DOHH2 (cell line): ENCODE results near the gene ANKMY1.

Source experiments
- H3F3A ChIP-seq: fragments of 200-600 bp; sonication (generic), shearing (Covaris generic); 2 replicates; pipeline ENCODE4 v1.6.0; 2016; ENCODE audit warnings: antibody characterized with exemption, mild to moderate bottlenecking; ENCODE audit not compliant: control insufficient read depth, insufficient read depth
- H3K27ac ChIP-seq: fragments of 200-600 bp; sonication (generic); 2 replicates; pipeline ENCODE4 v1.5.1; 2014; ENCODE audit warnings: low read depth, mild to moderate bottlenecking, low read length, moderate library complexity
- H3K27me3 ChIP-seq: fragments of 200-600 bp; sonication (generic); 2 replicates; pipeline ENCODE4 v1.6.1; 2014; ENCODE audit warnings: mild to moderate bottlenecking, low read length, mixed read lengths; ENCODE audit not compliant: control insufficient read depth
- H3K36me3 ChIP-seq: fragments of 200-600 bp; sonication (generic); 2 replicates; pipeline ENCODE4 v1.6.1; 2014; ENCODE audit warnings: mild to moderate bottlenecking, low read length, moderate library complexity, mixed read lengths; ENCODE audit not compliant: control insufficient read depth
- H3K4me1 ChIP-seq: fragments of 200-600 bp; sonication (generic); 2 replicates; pipeline ENCODE4 v1.6.1; 2014; ENCODE audit warnings: mild to moderate bottlenecking, low read length, mixed read lengths; ENCODE audit not compliant: control insufficient read depth
- H3K4me2 ChIP-seq: fragments of 200-600 bp; sonication (generic); 2 replicates; pipeline ENCODE4 v1.6.0; 2014; ENCODE audit warnings: mild to moderate bottlenecking, low read length, moderate library complexity
- H3K4me3 ChIP-seq: fragments of 200-600 bp; sonication (generic); 2 replicates; pipeline ENCODE4 v1.5.1; 2014; ENCODE audit warnings: mild to moderate bottlenecking, low read length, mixed read lengths
- H3K79me2 ChIP-seq: fragments of 200-600 bp; sonication (generic); 2 replicates; pipeline ENCODE4 v1.6.1; 2014; ENCODE audit warnings: mild to moderate bottlenecking, low read length, mixed read lengths; ENCODE audit not compliant: control insufficient read depth
- H3K9me2 ChIP-seq: fragments of 200-600 bp; sonication (generic); replicated peaks from 2 replicates; pipeline ENCODE4 v1.6.1; 2014; ENCODE audit warnings: mild to moderate bottlenecking, low read length, mixed read lengths; ENCODE audit not compliant: control insufficient read depth
- H3K9me3 ChIP-seq: fragments of 200-600 bp; sonication (generic); 2 replicates; pipeline ENCODE4 v1.6.1; 2014; ENCODE audit warnings: antibody characterized with exemption, low read length, mixed read lengths; ENCODE audit not compliant: control insufficient read depth, insufficient read depth
- H4K20me1 ChIP-seq: fragments of 200-600 bp; sonication (generic); 2 replicates; pipeline ENCODE4 v1.6.0; 2014; ENCODE audit warnings: low read depth, mild to moderate bottlenecking, antibody characterized with exemption, low read length, moderate library complexity; ENCODE audit not compliant: control insufficient read depth, insufficient read depth
- EZH2phosphoT487 ChIP-seq: fragments of 200-600 bp; sonication (generic); IDR thresholded peaks from 2 replicates; pipeline ENCODE4 v1.6.1; 2017; ENCODE audit warnings: borderline replicate concordance, mild to moderate bottlenecking, antibody characterized with exemption, low read length, moderate library complexity, mixed read lengths
- TF ChIP-seq, protein P1 (sequence below): fragments of 200-600 bp; sonication (generic); IDR thresholded peaks from one replicate; pipeline ENCODE4 v1.5.1; 2014; ENCODE audit warnings: antibody characterized with exemption, mild to moderate bottlenecking, low read depth, low read length; ENCODE audit not compliant: poor library complexity, severe bottlenecking

ANKMY1 gene

DNA sequence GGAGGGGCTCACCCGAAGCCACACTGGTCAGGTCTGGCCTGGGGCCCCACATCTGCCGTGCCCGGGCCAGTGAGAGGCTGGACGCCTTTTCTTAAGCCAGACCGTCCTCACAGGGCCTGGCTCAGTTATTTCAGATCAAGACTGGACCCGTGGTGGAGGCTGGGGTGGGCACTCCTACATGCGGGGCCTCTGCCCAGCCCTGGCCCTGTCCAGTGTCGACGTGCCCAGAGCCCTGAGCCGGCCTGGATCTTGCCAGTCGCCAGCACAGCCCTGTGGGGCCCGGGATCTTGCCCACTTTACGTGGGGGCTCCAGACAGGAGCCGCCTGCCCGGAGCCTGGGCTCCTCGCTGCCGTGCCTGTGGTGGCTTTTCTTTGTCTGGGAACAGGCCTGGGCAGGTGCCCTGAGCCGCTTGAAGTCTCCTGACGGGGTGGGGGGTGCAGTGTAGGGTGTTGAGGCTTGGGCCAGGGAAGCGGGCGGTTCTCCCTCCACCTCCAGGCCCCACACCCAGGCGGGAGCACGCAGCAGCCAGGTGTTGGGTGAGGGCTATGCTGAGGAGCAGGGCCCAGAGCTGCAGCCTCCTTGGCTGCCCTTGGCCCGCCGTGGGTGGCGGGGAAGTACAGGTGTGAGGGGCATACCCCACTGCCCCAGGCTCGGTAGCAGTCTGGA, 116.3 kb downstream of the ANKMY1 start:
- no peaks in the 10 kb centered on the region for H4K20me1 ChIP-seq
- H3K27ac ChIP-seq, result no peak overlapping the region
- no peaks in the 10 kb centered on the region for H3K36me3 ChIP-seq
- no peaks in the 10 kb centered on the region for H3F3A ChIP-seq
- no peak for TF ChIP-seq EZH2phosphoT487
- TF ChIP-seq, protein P1, sequence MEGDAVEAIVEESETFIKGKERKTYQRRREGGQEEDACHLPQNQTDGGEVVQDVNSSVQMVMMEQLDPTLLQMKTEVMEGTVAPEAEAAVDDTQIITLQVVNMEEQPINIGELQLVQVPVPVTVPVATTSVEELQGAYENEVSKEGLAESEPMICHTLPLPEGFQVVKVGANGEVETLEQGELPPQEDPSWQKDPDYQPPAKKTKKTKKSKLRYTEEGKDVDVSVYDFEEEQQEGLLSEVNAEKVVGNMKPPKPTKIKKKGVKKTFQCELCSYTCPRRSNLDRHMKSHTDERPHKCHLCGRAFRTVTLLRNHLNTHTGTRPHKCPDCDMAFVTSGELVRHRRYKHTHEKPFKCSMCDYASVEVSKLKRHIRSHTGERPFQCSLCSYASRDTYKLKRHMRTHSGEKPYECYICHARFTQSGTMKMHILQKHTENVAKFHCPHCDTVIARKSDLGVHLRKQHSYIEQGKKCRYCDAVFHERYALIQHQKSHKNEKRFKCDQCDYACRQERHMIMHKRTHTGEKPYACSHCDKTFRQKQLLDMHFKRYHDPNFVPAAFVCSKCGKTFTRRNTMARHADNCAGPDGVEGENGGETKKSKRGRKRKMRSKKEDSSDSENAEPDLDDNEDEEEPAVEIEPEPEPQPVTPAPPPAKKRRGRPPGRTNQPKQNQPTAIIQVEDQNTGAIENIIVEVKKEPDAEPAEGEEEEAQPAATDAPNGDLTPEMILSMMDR, result no peak
- H3K9me3 ChIP-seq, result no peaks in the 10 kb centered on the region
- no peak overlapping the region for H3K4me2 ChIP-seq
- H3K27me3 ChIP-seq, result peaks cover 17% of the 10 kb centered on the region; the same call in 1 of the 2 replicates
- no peak overlapping the region for H3K4me3 ChIP-seq
- no peaks in the 10 kb centered on the region for H3K4me1 ChIP-seq
- no peaks in the 10 kb centered on the region for H3K9me2 ChIP-seq
- H3K79me2 ChIP-seq, result no peaks in the 10 kb centered on the region

DNA sequence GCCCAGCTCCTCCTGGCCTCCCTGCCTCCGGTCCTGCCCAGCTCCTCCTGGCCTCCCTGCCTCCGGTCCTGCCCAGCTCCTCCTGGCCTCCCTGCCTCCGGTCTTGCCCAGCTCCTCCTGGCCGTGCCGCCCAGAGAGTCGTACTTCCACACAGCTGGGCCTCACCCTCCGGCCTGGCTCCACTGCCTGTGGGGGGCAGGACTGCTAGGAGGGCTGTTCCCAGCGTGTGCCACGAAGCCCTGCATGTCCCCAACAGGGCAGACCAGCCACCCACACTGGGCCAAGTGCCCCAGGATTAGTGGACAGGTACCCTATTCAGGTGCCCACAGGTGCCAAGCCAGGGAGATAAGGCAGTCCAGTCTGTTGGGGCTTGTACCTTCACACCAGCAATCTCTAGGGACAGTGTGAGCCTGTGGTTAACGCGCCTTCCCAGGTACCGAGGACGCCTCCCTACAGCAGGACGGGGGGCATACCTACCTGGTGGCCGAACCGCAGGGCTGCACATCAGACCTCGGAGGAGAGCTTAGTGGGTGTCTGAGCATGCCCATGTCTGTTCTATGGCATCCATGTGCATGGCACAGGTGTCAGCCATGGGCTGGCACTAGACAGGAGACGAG, 117.0 kb downstream of the ANKMY1 start:
- Histone ChIP-seq H3K9me3 (no peaks in the 10 kb centered on the region), H3K27ac (no peak overlapping the region), H3K4me1 (no peaks in the 10 kb centered on the region), H3K36me3 (no peaks in the 10 kb centered on the region), H3K27me3 (peaks cover 21% of the 10 kb centered on the region), H3K79me2 (no peaks in the 10 kb centered on the region), H3F3A (no peaks in the 10 kb centered on the region), H4K20me1 (no peaks in the 10 kb centered on the region), H3K9me2 (no peaks in the 10 kb centered on the region), H3K4me3 (no peak overlapping the region), H3K4me2 (no peak overlapping the region)
- TF ChIP-seq EZH2phosphoT487, result no peak
- TF ChIP-seq, protein P1, result no peak

DNA sequence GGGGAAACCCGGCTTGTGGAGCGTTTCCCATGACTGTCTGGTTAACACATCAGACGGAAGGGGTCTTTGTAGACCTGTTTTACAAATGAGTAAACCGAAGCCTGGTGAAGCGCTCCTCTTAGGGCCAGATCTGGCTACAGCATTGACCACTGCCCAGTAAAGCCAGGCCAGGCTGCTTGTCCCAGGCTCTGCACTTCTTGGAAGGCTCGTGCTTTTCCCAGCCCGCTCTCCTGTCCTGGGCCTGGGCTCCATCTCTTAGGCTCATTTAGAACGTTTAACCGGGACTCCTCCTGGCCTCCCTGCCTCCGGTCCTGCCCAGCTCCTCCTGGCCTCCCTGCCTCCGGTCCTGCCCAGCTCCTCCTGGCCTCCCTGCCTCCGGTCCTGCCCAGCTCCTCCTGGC, 117.5 kb downstream of the ANKMY1 start:
- Histone ChIP-seq H3K27ac (no peak overlapping the region), H3K27me3 (peaks cover 22% of the 10 kb centered on the region), H3F3A (no peaks in the 10 kb centered on the region), H3K4me3 (no peak overlapping the region), H3K4me2 (no peak overlapping the region), H3K4me1 (no peaks in the 10 kb centered on the region), H4K20me1 (no peaks in the 10 kb centered on the region), H3K79me2 (no peaks in the 10 kb centered on the region), H3K9me3 (no peaks in the 10 kb centered on the region), H3K9me2 (no peaks in the 10 kb centered on the region), H3K36me3 (no peaks in the 10 kb centered on the region)
- TF ChIP-seq EZH2phosphoT487, result no peak
- TF ChIP-seq, protein P1, result no peak
